HepG2 (cell line): ENCODE data around the gene NDUFS1. TPM values are rescaled to one million over a fixed set of nuclear protein-coding genes. Genes with fewer than 3 reads are reported as not detected.

Experiments
- ATAC-seq: fragments of 200-7000 bp; cut with Tn5 transposase; 3 replicates; pipeline ENCODE4 v1.9.1; 2020; ENCODE audit warnings: mild to moderate bottlenecking, moderate library complexity
- BruUV-seq: library from RNA; stranded (reverse); fragments of 400-500 nt; replicated peaks from 2 replicates; lab custom pipeline; 2021; lab: Mats Ljungman, UMichigan
- CTCF ChIA-PET: fragments of 300-600 bp; formaldehyde crosslinking; extraction: SDS; loops from one replicate; lab custom pipeline; 2021; ENCODE audit warnings: low total read pairs, inconsistent platforms, low intra/inter-chr PET ratio; lab: Yijun Ruan, JAX
- POLR2A ChIA-PET: fragments of 350-600 bp; sonication (Branson Sonifier 250); formaldehyde crosslinking; loops from one replicate; lab custom pipeline; 2020; ENCODE audit warnings: antibody characterized with exemption, inconsistent platforms; lab: Yijun Ruan, JAX
- DNase-seq: peaks from one replicate; pipeline ENCODE4 v3.0.0-alpha.2; 2015; ENCODE audit warnings: low spot score
- FAIRE-seq: peaks from 3 replicates; lab custom pipeline; 2011; peaks lifted over from hg19 to GRCh38; lab: Jason Lieb, UNC
- H2AFZ ChIP-seq: one replicate; pipeline ENCODE4 v1.6.1; 2011; ENCODE audit warnings: low read length, inconsistent platforms
- H3K27ac ChIP-seq: fragments of 300-600 bp; 3 replicates; pipeline ENCODE4 v1.8.0; 2011; ENCODE audit warnings: mixed run types, mild to moderate bottlenecking, mixed read lengths, low read length, inconsistent platforms; ENCODE audit not compliant: insufficient read depth; ENCODE audit errors: extremely low read length
- H3K27me3 ChIP-seq, 2 experiments: fragments of 200-600 bp in 1 of 2; 2 replicates in 1 of 2; 3 replicates in 1 of 2; pipeline versions ENCODE4 v1.6.0 to v1.8.0; 2011; ENCODE audit warnings: low read length in 2 of 2, mild to moderate bottlenecking in 2 of 2, moderate library complexity in 2 of 2, inconsistent platforms in 1 of 2; ENCODE audit not compliant: insufficient read depth in 2 of 2, control insufficient read depth in 1 of 2
- H3K36me3 ChIP-seq, 2 experiments: fragments of 200-600 bp in 1 of 2; replicated peaks in 1 of 2; 2 replicates in 1 of 2; 3 replicates in 1 of 2; pipeline versions ENCODE4 v1.5.1 to v1.8.0; 2011; ENCODE audit warnings: low read length in 2 of 2, inconsistent platforms in 1 of 2; ENCODE audit not compliant: insufficient read depth in 2 of 2, control insufficient read depth in 1 of 2
- H3K4me1 ChIP-seq: 2 replicates; pipeline ENCODE4 v1.5.1; 2012; ENCODE audit warnings: low read length, inconsistent platforms; ENCODE audit not compliant: insufficient read depth
- H3K4me2 ChIP-seq: 2 replicates; pipeline ENCODE4 v1.6.0; 2011; ENCODE audit warnings: low read depth, low read length, inconsistent platforms
- H3K4me3 ChIP-seq, 3 experiments: fragments of 200-600 bp in 1 of 3; sonication (generic), shearing (Covaris generic) in 1 of 3; replicated peaks in 1 of 3; 2 replicates each; pipeline ENCODE4 v1.5.1; 2011 to 2016; ENCODE audit warnings: low read length in 3 of 3, inconsistent platforms in 2 of 3, low read depth in 2 of 3, mild to moderate bottlenecking in 2 of 3, control low read depth in 1 of 3, mixed read lengths in 1 of 3; ENCODE audit not compliant: insufficient read depth in 1 of 3
- H3K79me2 ChIP-seq: one replicate; pipeline ENCODE4 v1.6.1; 2011; ENCODE audit warnings: low read length, inconsistent platforms; ENCODE audit not compliant: insufficient read depth
- H3K9ac ChIP-seq: 2 replicates; pipeline ENCODE4 v1.6.0; 2011; ENCODE audit warnings: mild to moderate bottlenecking, low read depth, low read length, inconsistent platforms; ENCODE audit not compliant: insufficient read depth
- H3K9me3 ChIP-seq: 2 replicates; pipeline ENCODE4 v1.5.1; 2012; ENCODE audit warnings: mild to moderate bottlenecking, low read length
- H4K20me1 ChIP-seq: 2 replicates; pipeline ENCODE4 v1.6.0; 2011; ENCODE audit warnings: inconsistent platforms, mild to moderate bottlenecking, low read length, moderate library complexity; ENCODE audit not compliant: insufficient read depth
- CTCF ChIP-seq: sonication (generic); formaldehyde crosslinking; IDR thresholded peaks from 2 replicates; pipeline ENCODE4 v1.5.0; 2020; ENCODE audit warnings: mild to moderate bottlenecking, missing genetic modification reagents, moderate library complexity
- E2F2 ChIP-seq: sonication (generic); formaldehyde crosslinking; IDR thresholded peaks from 2 replicates; pipeline ENCODE4 v1.4.0; 2020; ENCODE audit warnings: missing genetic modification reagents, borderline replicate concordance
- FOXA1 ChIP-seq, 2 experiments: fragments of 450-650 bp in 1 of 2; sonication (generic) in 1 of 2; formaldehyde crosslinking in 1 of 2; IDR thresholded peaks; 2 replicates each; pipeline versions ENCODE4 v1.4.0 to v1.6.1; 2016 to 2020; ENCODE audit warnings: missing genetic modification reagents in 1 of 2
- HCFC1 ChIP-seq: fragments of 150-350 bp; IDR thresholded peaks from 2 replicates; pipeline ENCODE4 v1.6.1; 2014; ENCODE audit warnings: low read depth, low read length
- MTA1 ChIP-seq: sonication (generic); formaldehyde crosslinking; IDR thresholded peaks from 2 replicates; pipeline ENCODE4 v1.4.0; 2020; ENCODE audit warnings: missing genetic modification reagents, mild to moderate bottlenecking, borderline replicate concordance
- PATZ1 ChIP-seq: sonication (generic); formaldehyde crosslinking; IDR thresholded peaks from 2 replicates; pipeline ENCODE4 v1.4.0; 2020; ENCODE audit warnings: missing genetic modification reagents
- RNF219 ChIP-seq: sonication (generic); formaldehyde crosslinking; IDR thresholded peaks from 2 replicates; pipeline ENCODE4 v1.5.0; 2020; ENCODE audit warnings: mild to moderate bottlenecking, missing genetic modification reagents
- SMYD3 ChIP-seq: sonication (generic); formaldehyde crosslinking; IDR thresholded peaks from 2 replicates; pipeline ENCODE4 v1.8.1; 2023; ENCODE audit warnings: mild to moderate bottlenecking, missing genetic modification reagents
- SPEN ChIP-seq: sonication (generic); formaldehyde crosslinking; IDR thresholded peaks from 2 replicates; pipeline ENCODE4 v1.5.1; 2020; ENCODE audit warnings: low read depth, mild to moderate bottlenecking, missing genetic modification reagents
- STAT5B ChIP-seq: sonication (generic); formaldehyde crosslinking; IDR thresholded peaks from 2 replicates; pipeline ENCODE4 v1.4.0; 2020; ENCODE audit warnings: missing genetic modification reagents
- ZBTB49 ChIP-seq: sonication (generic); formaldehyde crosslinking; IDR thresholded peaks from 2 replicates; pipeline ENCODE4 v1.4.0; 2020; ENCODE audit warnings: missing genetic modification reagents, borderline replicate concordance
- ZFAT ChIP-seq: sonication (generic); formaldehyde crosslinking; conservative IDR thresholded peaks from 2 replicates; pipeline ENCODE4 v1.8.1; 2023; ENCODE audit warnings: missing genetic modification reagents, inconsistent platforms
- ZSCAN20 ChIP-seq: sonication (generic); formaldehyde crosslinking; IDR thresholded peaks from 2 replicates; pipeline ENCODE4 v1.4.0; 2020; ENCODE audit warnings: missing genetic modification reagents, mild to moderate bottlenecking, borderline replicate concordance
- in situ Hi-C: cut with HindIII; loops from 2 replicates; pipeline ENCODE4 v1.10.0; 2017; ENCODE audit warnings: low pct_unique_long_range_greater_than_20kb; ENCODE audit not compliant: extremely low pct_ligation_motif_present
- intact Hi-C: fragments of 100-400 bp; cut with micrococcal nuclease; formaldehyde crosslinking; loops from one replicate; pipeline ENCODE4 v1.10.0; 2022; ENCODE audit not compliant: unreplicated experiment
- polyA plus RNA-seq, 8 experiments: library from polyadenylated mRNA; depleted of rRNA in 3 of 8; stranded (reverse) in 7 of 8; unstranded in 1 of 8; fragments of >200 nt; fragmentation: Illumina TruSeq in 4 of 8; extraction: Trizol in 4 of 8; gene quantifications; 2 replicates each; pipeline versions ENCODE4 v1.2.1 to v1.2.3, GENCODE V29; 2011 to 2016; ENCODE audit warnings: low read depth in 4 of 8, missing spikeins in 1 of 8, mixed read lengths in 1 of 8; ENCODE audit not compliant: insufficient read depth in 1 of 8
- total RNA-seq, 5 experiments: library from RNA; depleted of rRNA; stranded (reverse); fragments of >200 nt; fragmentation: Illumina TruSeq; extraction: Trizol; gene quantifications; 2 replicates each; pipeline ENCODE4 v1.2.3, GENCODE V29; 2016; ENCODE audit warnings: low read depth in 1 of 5

Gene NDUFS1
- total and polyA plus RNA-seq, 2 of the 13 experiments (the other 11 are each of a cell fraction or from before 2014, with no cell fraction given), result 139 to 242 TPM

GRCh38 chr2:206143451-206143850 is 15.8 kb downstream of the NDUFS1 start (continued):
- TF ChIP-seq STAT5B (CRISPR knock-in tag) (no peak), ZBTB49 (CRISPR knock-in tag) (no peak), HCFC1 (no peak), RNF219 (no peak), MTA1 (CRISPR knock-in tag) (no peak)

GRCh38 chr2:206127656-206128055 is 31.6 kb downstream of the NDUFS1 start:
- H3K79me2 ChIP-seq, result no peaks in the 10 kb centered on the region
- in situ Hi-C loops (no loop called here), intact Hi-C loops (no loop called here)
- H3K9me3 ChIP-seq, result no peaks in the 10 kb centered on the region
- peak; percentile 93 for ATAC-seq
- no peaks in the 10 kb centered on the region for H3K4me1 ChIP-seq
- H3K27me3 ChIP-seq, result no peaks in the 10 kb centered on the region
- DNase-seq, result peak; percentile 39
- H3K4me2 ChIP-seq, result no peak overlapping the region
- no peak overlapping the region for H2AFZ ChIP-seq
- ChIA-PET CTCF (no interaction called here), POLR2A (interaction anchor here (0.8 kb wide), 1 partner anchor 41 kb away, joined by 3 read pairs; no protein-coding TSS in a partner anchor)
- H3K36me3 ChIP-seq, result peaks cover 18 to 75% of the 10 kb centered on the region in 2 experiments
- no peak overlapping the region for H3K4me3 ChIP-seq
- no peak overlapping the region for H3K9ac ChIP-seq
- H4K20me1 ChIP-seq, result no peaks in the 10 kb centered on the region
- no peak overlapping the region for H3K27ac ChIP-seq
- no TSS peak for BruUV-seq
- FAIRE-seq, result peak; percentile 34
- TF ChIP-seq FOXA1 (IDR thresholded peaks at IDR 0.05) (no peak), FOXA1 (CRISPR knock-in tag; IDR thresholded peaks at IDR 0.05) (peak; percentile 47; the same call in 1 of the 2 replicates), SMYD3 (no peak), PATZ1 (CRISPR knock-in tag) (no peak), ZFAT (CRISPR knock-in tag) (no peak), CTCF (0 out of 2 replicates have a peak, but pooled peaks have one; percentile 16), E2F2 (CRISPR knock-in tag) (no peak), ZSCAN20 (CRISPR knock-in tag) (no peak), SPEN (no peak)
